Measurements from ENCODE around the gene BSCL2.
"Not testable (repeated sequence)": the region's sequence is repeated elsewhere in the genome, so short reads cannot be mapped to it uniquely, and the experiment has no call there.

Gene BSCL2

DNA sequence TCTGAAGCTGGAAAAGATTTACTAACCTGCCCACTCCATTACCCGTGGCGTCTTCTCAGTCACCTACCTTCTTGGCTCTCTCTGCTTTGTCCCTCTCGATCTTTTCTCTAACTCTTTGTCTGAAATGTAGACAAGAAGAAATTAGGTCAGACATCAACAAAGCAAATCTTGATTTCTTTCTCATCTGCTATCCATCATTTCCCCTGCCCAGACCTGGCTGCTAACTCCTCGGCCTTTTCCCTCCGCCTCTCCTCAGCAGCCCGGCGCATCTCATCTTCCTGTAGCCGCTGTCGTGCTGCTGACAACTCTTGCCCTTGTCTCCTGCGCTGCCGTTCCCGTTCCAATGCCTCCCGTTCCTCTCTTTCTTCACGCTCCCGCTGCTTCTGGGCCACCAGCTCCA, 29.5 kb downstream of the BSCL2 start:
- no peak for DNase-seq (ENCODE audit: low spot score)
- TF ChIP-seq CTCF (IDR thresholded peaks at IDR 0.05; ENCODE audit: borderline replicate concordance, control extremely low read depth, extremely low read depth, insufficient read depth, missing control alignments): no peak
- in situ Hi-C loops (cut with MboI; ENCODE audit: low sequenced_read_pairs, unreplicated experiment): no loop called here

DNA sequence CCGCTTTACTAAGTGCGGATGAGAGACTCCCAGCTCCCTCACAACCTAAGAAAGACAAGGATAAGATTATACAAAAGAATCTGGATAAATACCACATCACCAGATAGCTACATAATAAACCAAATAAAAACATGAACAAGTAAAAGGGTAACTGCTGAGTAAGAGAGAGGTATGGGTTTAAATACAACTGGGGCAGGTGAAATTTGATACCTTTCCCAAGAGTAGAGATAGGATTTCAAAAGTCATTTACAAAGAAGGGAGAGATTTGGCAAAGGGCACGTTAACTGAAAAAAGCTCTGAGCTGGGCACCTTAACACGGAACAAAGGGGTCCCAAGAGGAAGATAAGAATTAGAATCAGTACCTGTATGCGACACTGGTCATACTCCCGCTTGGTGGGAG, 30.1 kb downstream of the BSCL2 start:
- DNase-seq (ENCODE audit: low spot score): no peak
- no peak for TF ChIP-seq CTCF (IDR thresholded peaks at IDR 0.05; ENCODE audit: borderline replicate concordance, control extremely low read depth, extremely low read depth, insufficient read depth, missing control alignments)
- in situ Hi-C loops (cut with MboI; ENCODE audit: low sequenced_read_pairs, unreplicated experiment): no loop called here

GRCh38 chr11:62676698-62677097, 30.5 kb downstream of the BSCL2 start:
- no peak for TF ChIP-seq CTCF (IDR thresholded peaks at IDR 0.05; ENCODE audit: borderline replicate concordance, control extremely low read depth, extremely low read depth, insufficient read depth, missing control alignments)
- in situ Hi-C loops (cut with MboI; ENCODE audit: low sequenced_read_pairs, unreplicated experiment): no loop called here
- DNase-seq (ENCODE audit: low spot score): no peak

DNA sequence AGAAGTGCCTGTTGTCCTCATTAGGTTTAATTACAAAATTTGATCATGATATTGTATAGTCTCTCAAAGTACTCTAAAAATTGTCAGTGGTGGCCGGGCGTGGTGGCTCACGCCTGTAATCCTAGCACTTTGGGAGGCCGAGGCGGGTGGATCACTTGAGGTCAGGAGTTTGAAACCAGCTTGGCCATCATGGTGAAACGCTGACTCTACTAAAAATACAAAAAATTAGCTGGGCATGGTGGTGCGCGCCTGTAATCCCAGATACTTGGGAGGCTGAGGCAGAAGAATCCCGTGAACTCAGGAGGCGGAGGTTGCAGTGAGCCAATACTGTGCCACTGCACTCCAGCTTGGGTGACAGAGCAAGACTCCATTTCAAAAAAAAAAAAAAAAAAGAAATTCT, 31.8 kb downstream of the BSCL2 start:
- DNase-seq (ENCODE audit: low spot score); in situ Hi-C loops (cut with MboI; ENCODE audit: low sequenced_read_pairs, unreplicated experiment): not testable (repeated sequence)

DNA sequence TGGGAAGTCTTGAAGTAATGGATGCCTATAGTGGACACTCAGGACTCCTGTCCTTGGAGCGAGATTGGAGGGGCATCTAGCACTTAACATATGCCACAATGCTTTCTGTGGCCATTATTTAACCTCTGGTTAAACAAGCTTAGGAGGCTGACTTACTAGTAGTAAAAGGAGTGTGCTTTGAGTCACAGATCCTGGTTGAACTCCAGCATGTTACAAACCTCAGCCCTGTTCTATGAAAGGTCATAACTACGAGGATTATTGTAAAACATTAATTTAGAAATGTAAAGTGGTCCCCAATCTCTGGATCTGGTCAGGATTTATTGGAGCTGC, 34.1 kb downstream of the BSCL2 start:
- DNase-seq (ENCODE audit: low spot score): no peak
- no peak for TF ChIP-seq CTCF (IDR thresholded peaks at IDR 0.05; ENCODE audit: borderline replicate concordance, control extremely low read depth, extremely low read depth, insufficient read depth, missing control alignments)
- in situ Hi-C loops (cut with MboI; ENCODE audit: low sequenced_read_pairs, unreplicated experiment): no loop called here

- DNase-seq (ENCODE audit: low spot score): peak; percentile 91
- in situ Hi-C loops (cut with MboI; ENCODE audit: low sequenced_read_pairs, unreplicated experiment): no loop called here
- no peak for TF ChIP-seq CTCF (IDR thresholded peaks at IDR 0.05; ENCODE audit: borderline replicate concordance, control extremely low read depth, extremely low read depth, insufficient read depth, missing control alignments)
These were observed 35.4 kb downstream of the BSCL2 start, which contains the start of the genes LBHD1 and UQCC3 for GRCh38 chr11:62671608-62672389. TSS of gene LBHD1 (minus strand) at chr11:62672267. CDS start at chr11:62670031, 2,236 bp downstream. TSS of gene UQCC3 (plus strand) at chr11:62671673. CDS start at chr11:62671746, 73 bp downstream.

GRCh38 chr11:62671236-62671607, 36.0 kb downstream of the BSCL2 start:
- in situ Hi-C loops (cut with MboI; ENCODE audit: low sequenced_read_pairs, unreplicated experiment): no loop called here
- DNase-seq (ENCODE audit: low spot score): no peak
- TF ChIP-seq CTCF (IDR thresholded peaks at IDR 0.05; ENCODE audit: borderline replicate concordance, control extremely low read depth, extremely low read depth, insufficient read depth, missing control alignments): no peak

Data from GM13976 (cell line).